Suprapubic skin (tissue), 4 donors: ENCODE results near the gene IFT172.

ENCODE experiments used
- EP300 ChIP-seq: sonication (generic); formaldehyde crosslinking; IDR thresholded peaks from one replicate; pipeline ENCODE4 v1.6.1; 2017; ENCODE audit warnings: antibody characterized with exemption
- POLR2AphosphoS5 ChIP-seq, 3 donors: sonication (generic); formaldehyde crosslinking; IDR thresholded peaks; one replicate each; pipeline ENCODE4 v1.6.1; 2017; ENCODE audit warnings: antibody characterized with exemption in 3 of 3
- TF ChIP-seq, protein P1 (sequence below), 2 donors: fragments of 200-600 bp in 1 of 2; fragments of 450-650 bp in 1 of 2; sonication (generic) in 1 of 2; IDR thresholded peaks; one replicate each; pipeline ENCODE4 v1.5.1; 2016 to 2019; ENCODE audit warnings: antibody characterized with exemption in 2 of 2, mild to moderate bottlenecking in 1 of 2, moderate library complexity in 1 of 2

DNA sequence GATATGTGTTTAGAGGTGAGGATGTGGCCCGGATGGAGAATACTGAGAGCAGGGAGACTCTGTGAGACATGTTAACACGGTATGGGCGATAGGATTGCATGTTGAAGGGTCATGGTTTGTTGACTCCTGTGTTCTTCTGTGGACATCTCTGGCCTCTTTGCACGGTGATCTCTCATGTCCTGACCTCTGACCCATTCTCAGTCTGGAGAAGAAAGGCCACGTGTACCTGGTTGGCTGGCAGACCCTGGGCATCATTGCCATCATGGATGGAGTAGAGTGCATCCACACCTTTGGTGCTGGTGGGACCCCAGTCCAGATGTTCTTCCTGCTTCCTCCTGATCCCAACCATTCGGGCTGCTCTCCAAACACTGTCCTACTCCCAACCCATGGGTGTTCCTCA is 17.0 kb upstream of the IFT172 start:
- TF ChIP-seq, protein P1, sequence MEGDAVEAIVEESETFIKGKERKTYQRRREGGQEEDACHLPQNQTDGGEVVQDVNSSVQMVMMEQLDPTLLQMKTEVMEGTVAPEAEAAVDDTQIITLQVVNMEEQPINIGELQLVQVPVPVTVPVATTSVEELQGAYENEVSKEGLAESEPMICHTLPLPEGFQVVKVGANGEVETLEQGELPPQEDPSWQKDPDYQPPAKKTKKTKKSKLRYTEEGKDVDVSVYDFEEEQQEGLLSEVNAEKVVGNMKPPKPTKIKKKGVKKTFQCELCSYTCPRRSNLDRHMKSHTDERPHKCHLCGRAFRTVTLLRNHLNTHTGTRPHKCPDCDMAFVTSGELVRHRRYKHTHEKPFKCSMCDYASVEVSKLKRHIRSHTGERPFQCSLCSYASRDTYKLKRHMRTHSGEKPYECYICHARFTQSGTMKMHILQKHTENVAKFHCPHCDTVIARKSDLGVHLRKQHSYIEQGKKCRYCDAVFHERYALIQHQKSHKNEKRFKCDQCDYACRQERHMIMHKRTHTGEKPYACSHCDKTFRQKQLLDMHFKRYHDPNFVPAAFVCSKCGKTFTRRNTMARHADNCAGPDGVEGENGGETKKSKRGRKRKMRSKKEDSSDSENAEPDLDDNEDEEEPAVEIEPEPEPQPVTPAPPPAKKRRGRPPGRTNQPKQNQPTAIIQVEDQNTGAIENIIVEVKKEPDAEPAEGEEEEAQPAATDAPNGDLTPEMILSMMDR (IDR thresholded peaks at IDR 0.05) = no peak
- TF ChIP-seq EP300 (no peak), POLR2AphosphoS5 (IDR thresholded peaks at IDR 0.05) (no peak)
